ENCODE data around the gene SORCS2.

The SORCS2 gene

GRCh38 chr4:7773401-7774180, 581.3 kb downstream of the SORCS2 start:
- H3K79me2 ChIP-seq (ENCODE audit: control insufficient read depth, low read length), result no peaks in the 10 kb centered on the region
- H3K27me3 ChIP-seq (ENCODE audit: control insufficient read depth, low read length), result peaks cover 16% of the 10 kb centered on the region
- no peak overlapping the region for H3K4me3 ChIP-seq (ENCODE audit: low read length)
- TF ChIP-seq EZH2phosphoT487 (IDR thresholded peaks at IDR 0.05; ENCODE audit: borderline replicate concordance, low read length), result no peak
- no peak for TF ChIP-seq CTCF (IDR thresholded peaks at IDR 0.05; ENCODE audit: low read depth, low read length, poor library complexity, severe bottlenecking)
- no peaks in the 10 kb centered on the region for H3K9me2 ChIP-seq (replicated peaks; ENCODE audit: control insufficient read depth, low read length)
- H3K4me2 ChIP-seq (ENCODE audit: low read length), result no peak overlapping the region
- no peaks in the 10 kb centered on the region for H3K9me3 ChIP-seq (ENCODE audit: control insufficient read depth, insufficient read depth, low read length)
- H3F3A ChIP-seq (ENCODE audit: control insufficient read depth, insufficient read depth), result no peaks in the 10 kb centered on the region
- H3K27ac ChIP-seq (ENCODE audit: low read depth, low read length), result no peak overlapping the region
- H4K20me1 ChIP-seq (ENCODE audit: control insufficient read depth, insufficient read depth, low read depth, low read length), result no peaks in the 10 kb centered on the region
- H3K36me3 ChIP-seq (ENCODE audit: control insufficient read depth, low read length), result no peaks in the 10 kb centered on the region
- peaks cover 23% of the 10 kb centered on the region for H3K4me1 ChIP-seq (ENCODE audit: control insufficient read depth, low read length)

DNA sequence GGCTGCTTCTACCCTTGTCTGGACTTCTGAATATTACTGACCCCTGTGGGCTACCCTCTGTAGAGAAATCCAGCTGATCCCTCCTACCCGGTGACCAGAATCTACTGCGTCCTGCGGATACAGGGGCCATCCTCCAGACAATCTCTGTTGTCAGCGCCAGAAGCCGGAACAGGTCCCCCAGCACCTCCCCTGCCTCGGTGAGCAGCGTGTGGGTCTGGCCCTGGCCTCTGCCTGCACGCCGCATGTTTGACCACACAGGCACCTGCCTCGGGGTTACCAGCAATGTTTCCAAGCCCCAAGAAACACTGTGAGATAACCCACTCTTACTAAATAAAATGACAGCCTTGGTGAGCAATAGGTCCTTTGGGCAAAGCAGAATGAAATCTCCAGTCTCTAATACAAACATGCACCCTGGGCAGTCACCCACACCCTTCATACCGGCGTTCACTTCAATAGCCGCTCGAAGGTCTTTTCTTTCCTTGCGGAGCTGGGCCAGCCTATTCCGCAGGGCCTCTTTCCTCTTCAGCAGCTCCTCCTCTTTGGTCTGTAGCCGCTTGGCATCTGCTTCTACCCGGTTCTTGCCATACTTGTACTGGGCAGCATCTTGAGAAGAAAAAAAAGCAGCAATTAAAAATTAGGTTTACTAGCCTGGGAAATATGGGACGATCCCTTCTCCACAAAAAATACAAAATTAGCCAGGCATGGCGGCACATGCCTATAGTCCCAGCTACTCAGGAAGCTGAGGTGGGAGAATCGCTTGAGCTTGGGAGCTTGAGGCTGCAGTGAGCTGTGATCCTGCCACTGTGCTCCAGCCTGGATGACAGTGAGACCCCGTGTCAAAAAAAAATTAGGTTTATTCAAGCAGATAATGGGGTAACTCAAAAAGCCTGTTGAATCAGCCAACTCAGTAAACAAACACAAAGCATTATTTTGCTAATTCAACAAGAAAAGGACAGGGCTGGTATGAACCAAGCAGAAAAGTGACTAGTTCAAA, 582.3 kb downstream of the SORCS2 start:
- TF ChIP-seq EZH2phosphoT487 (IDR thresholded peaks at IDR 0.05; ENCODE audit: borderline replicate concordance, low read length) (no peak), CTCF (IDR thresholded peaks at IDR 0.05; ENCODE audit: low read depth, low read length, poor library complexity, severe bottlenecking) (no peak)
- H3K9me3 ChIP-seq (ENCODE audit: control insufficient read depth, insufficient read depth, low read length), result no peaks in the 10 kb centered on the region
- H3K4me3 ChIP-seq (ENCODE audit: low read length), result no peak overlapping the region
- H3K36me3 ChIP-seq (ENCODE audit: control insufficient read depth, low read length), result no peaks in the 10 kb centered on the region
- H4K20me1 ChIP-seq (ENCODE audit: control insufficient read depth, insufficient read depth, low read depth, low read length), result no peaks in the 10 kb centered on the region
- H3K9me2 ChIP-seq (replicated peaks; ENCODE audit: control insufficient read depth, low read length), result no peaks in the 10 kb centered on the region
- H3K4me2 ChIP-seq (ENCODE audit: low read length), result no peak overlapping the region
- no peaks in the 10 kb centered on the region for H3K79me2 ChIP-seq (ENCODE audit: control insufficient read depth, low read length)
- peaks cover 23% of the 10 kb centered on the region for H3K4me1 ChIP-seq (ENCODE audit: control insufficient read depth, low read length)
- peaks cover 14% of the 10 kb centered on the region for H3K27me3 ChIP-seq (ENCODE audit: control insufficient read depth, low read length)
- no peaks in the 10 kb centered on the region for H3F3A ChIP-seq (ENCODE audit: control insufficient read depth, insufficient read depth)
- no peak overlapping the region for H3K27ac ChIP-seq (ENCODE audit: low read depth, low read length)

DNA sequence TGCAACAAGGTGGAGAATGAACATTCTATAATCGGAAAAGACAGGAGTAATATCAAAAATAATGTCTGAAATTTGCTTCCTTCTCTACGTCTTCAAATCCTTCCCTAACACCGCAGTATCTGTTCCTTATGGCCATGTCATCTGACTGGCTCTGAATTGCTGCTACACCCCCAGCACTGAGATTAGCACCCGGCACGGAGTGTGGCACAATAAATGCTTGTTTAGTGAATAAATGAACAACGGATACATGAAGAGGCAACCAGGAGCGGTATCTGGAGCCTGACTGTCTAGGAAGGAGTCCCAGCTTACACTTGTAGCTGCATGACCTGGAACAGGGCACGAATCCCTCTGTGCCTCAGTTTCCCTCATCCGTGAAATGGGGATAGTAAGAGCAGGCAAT, 583.1 kb downstream of the SORCS2 start:
- Histone ChIP-seq H4K20me1 (ENCODE audit: control insufficient read depth, insufficient read depth, low read depth, low read length) (no peaks in the 10 kb centered on the region), H3K9me3 (ENCODE audit: control insufficient read depth, insufficient read depth, low read length) (no peaks in the 10 kb centered on the region), H3K4me3 (ENCODE audit: low read length) (no peak overlapping the region), H3K79me2 (ENCODE audit: control insufficient read depth, low read length) (no peaks in the 10 kb centered on the region), H3K27ac (ENCODE audit: low read depth, low read length) (no peak overlapping the region), H3K4me2 (ENCODE audit: low read length) (no peak overlapping the region), H3K9me2 (replicated peaks; ENCODE audit: control insufficient read depth, low read length) (no peaks in the 10 kb centered on the region), H3K27me3 (ENCODE audit: control insufficient read depth, low read length) (peaks cover 14% of the 10 kb centered on the region), H3K36me3 (ENCODE audit: control insufficient read depth, low read length) (no peaks in the 10 kb centered on the region), H3K4me1 (ENCODE audit: control insufficient read depth, low read length) (peaks cover 23% of the 10 kb centered on the region), H3F3A (ENCODE audit: control insufficient read depth, insufficient read depth) (no peaks in the 10 kb centered on the region)
- no peak for TF ChIP-seq EZH2phosphoT487 (IDR thresholded peaks at IDR 0.05; ENCODE audit: borderline replicate concordance, low read length)

Data from DOHH2 (cell line).